Effector CD4-positive, alpha-beta T cell (primary cell): Measurements from ENCODE around the gene CSHL1.
"Not testable (repeated sequence)": the region's sequence is repeated elsewhere in the genome, so short reads cannot be mapped to it uniquely, and the experiment has no call there.

Source experiments
- DNase-seq: peaks from one replicate; pipeline ENCODE4 v3.0.0-alpha.2; 2020

CSHL1 gene

DNA sequence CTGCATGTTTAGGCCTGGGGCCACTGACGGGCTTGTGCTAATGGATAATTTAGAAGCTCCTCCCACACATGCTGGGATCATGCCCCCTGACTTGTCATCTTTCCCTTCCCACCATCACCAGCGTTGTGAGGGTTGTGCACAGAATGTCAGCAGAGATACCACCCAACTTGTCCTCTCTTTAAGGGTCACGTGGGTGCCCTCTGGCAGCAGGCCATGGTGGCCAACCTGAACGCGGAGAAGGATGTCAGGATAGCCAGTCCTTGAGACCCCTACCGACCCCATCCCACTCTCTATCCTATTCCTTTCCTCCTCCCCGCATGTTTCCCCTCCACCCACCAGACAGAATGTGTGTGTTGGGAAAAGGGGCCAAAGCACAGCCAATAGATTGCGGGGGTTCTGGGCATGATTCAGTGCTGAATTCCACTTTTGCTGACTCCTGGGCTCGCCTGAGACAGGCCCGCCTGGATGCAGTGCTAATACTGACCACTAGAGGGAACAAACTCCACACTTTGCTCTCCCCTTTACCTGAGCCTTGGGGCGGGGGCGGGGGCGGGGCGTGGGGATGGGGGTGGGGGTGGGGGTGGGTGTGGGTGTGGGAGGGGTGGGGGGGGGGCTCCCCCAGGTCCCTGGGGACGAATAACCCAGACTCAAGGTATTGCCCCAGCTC is 29.0 kb downstream of the CSHL1 start, which contains the start of gene GH2:
Gene GH2, minus strand, starts transcription at position 10 of the 667 bp plus-strand sequence. CDS start 143 bp downstream, outside the sequence.
- DNase-seq = peak; percentile 47

DNA sequence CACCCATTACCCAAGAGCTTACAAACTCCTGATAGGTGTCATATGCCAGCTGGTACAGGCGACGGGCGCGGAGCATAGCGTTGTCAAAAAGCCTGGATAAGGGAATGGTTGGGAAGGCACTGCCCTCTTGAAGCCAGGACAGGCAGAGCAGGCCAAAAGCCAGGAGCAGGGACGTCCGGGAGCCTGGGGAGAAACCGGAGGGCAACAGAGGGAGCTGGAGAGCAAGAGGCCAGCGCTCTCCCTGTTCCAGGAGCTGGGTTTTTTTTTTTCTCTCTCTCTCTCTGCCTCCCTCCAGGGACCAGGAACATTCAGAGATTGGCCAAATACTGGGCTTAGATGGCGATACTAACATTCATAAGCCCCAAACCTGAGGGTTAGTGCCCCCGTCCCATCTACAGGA is 29.7 kb downstream of the CSHL1 start:
- not testable (repeated sequence) for DNase-seq

DNA sequence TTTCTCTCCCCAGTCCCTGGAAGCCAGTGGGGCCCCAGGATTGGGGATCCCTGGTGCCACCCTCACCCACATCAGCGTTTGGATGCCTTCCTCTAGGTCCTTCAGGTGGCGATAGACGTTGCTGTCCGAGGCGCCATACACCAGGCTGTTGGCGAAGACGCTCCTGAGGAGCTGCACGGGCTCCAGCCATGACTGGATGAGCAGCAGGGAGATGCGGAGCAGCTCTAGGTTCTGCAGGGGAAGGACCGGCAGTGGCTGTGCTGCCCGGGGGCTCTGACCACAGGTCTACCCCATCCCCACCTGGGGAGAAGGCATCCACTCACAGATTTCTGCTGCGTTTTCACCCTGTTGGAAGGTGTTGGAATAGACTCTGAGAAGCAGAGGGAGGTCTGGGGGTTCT is 30.4 kb downstream of the CSHL1 start:
- no peak for DNase-seq

DNA sequence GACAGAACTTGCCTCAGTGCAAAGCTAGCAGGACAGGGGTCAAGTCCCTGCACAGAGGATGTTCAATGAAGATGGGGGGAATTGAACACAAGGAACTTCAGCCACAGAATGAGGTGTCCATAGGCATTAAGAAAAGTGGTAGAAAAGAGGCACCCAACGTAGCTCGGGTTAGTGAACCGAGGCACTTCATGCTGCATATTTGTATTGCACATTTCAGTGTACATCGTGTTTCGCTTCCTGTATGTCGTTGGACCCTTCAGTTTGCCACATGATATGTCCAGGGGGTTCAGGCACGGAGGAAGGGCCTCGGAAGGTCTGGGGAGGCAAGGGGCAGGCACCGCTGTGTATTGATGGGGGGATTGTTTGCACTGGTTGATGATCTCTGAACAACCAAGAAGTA is 32.6 kb downstream of the CSHL1 start:
- not testable (repeated sequence) for DNase-seq

DNA sequence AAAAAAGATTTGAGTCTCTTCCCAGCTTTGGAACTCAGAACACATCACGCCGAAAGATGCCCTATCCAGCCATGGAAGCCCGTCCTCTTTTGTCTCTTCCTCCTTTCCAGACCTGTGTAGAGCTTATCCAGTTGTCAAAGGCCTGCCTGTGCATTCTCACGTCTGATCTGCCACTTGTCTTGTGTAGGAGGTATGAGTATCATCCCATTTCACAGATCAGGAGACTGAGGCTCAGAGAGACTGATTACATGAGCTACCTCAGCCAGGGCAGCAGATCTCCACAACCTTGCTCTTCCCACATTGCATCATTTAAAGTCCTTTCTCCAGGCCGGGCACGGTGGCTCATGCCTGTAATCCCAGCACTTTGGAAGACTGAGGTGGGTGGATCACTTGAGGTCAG is 36.4 kb downstream of the CSHL1 start:
- not testable (repeated sequence) for DNase-seq

DNA sequence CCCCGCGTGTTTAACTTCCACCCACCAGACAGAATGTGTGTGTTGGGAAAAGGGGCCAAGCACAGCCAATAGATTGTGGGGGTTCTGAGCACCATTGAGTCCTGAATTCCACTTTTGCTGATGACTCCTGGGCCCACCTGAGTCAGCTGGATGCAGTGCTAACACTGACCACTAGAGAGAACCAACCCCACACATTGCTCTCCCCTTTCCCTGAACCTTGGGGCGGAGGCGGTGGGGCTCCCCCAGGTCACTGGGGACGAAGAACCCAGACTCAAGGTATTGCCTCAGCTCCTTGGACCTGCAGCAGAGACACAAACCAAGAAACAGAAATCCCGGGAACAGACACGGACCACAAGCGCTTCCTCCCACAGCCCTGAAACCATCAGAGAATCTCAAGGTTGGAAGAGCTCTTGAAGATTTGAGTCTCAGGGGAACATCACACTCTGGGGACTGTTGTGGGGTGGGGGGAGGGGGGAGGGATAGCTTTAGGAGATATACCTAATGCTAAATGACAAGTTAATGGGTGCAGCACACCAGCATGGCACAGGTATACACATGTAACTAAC is 36.9 kb downstream of the CSHL1 start:
- DNase-seq = not testable (repeated sequence)

DNA sequence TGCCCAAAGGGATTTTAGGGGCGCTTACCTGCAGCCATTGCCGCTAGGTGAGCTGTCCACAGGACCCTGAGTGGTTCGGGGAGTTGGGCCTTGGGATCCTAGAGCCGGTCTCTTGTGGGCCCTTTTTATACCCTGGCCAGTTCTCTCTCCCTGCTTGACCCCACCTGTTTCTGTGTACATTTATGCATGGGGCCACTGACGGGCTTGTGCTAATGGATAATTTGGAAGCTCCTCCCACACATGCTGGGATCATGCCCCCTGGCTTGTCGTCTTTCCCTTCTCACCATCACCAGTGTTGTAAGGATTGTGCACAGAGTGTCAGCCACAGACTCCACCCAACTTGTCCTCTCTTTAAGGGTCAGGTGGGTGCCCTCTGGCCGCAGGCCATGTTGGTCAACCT is 37.5 kb downstream of the CSHL1 start, which contains the start of gene CSH2:
Gene CSH2, minus strand, starts transcription at position 101 of the 400 bp plus-strand sequence. Its CDS starts 63 bp downstream, at position 38.
- not testable (repeated sequence) for DNase-seq

DNA sequence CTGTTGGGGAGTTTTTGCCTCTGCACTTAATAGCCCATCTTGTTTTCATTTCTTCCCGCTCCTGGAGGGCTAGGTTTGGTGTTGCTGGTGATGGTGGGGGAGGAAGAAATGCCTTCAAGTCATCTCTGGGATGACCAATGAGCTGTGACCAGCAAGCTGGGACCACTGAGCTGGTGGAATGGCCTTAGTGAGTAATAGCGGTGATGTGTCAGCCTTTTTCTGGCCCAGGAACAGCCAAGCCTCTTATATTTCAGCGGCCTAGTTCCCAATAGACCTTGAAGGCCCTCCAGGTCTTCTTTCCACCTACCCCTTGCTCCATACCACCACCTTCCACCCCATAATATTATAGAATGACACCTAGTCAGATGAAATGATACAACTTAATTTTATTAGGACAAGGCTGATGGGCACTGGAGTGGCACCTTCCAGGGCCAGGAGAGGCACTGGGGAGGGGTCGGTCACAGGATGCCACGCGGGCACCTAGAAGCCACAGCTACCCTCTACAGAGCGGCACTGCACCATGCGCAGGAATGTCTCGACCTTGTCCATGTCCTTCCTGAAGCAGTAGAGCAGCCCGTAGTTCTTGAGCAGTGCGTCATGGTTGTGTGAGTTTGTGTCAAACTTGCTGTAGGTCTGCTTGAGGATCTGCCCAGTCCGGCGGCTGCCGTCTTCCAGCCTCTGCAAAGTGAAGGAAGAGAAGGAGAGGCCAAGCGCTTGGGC is 39.3 kb downstream of the CSHL1 start:
- not testable (repeated sequence) for DNase-seq

DNA sequence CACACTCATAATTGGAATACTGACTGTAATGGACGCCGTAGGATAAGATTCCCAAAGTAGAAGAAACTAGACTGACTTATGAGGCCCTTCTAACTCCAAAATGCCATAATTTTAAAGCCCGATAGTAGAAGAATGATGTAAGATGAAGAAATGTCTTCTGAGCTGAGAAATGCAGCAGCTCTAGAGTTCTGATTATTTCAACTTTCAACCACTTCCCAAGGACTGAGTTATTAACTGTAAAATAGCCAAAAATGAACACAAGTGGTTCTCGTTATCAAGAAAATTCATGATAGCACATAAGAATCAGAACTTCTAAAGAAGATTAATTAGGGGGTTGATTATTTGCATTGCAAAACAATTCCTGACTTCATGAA is 40.8 kb downstream of the CSHL1 start:
- not testable (repeated sequence) for DNase-seq

DNA sequence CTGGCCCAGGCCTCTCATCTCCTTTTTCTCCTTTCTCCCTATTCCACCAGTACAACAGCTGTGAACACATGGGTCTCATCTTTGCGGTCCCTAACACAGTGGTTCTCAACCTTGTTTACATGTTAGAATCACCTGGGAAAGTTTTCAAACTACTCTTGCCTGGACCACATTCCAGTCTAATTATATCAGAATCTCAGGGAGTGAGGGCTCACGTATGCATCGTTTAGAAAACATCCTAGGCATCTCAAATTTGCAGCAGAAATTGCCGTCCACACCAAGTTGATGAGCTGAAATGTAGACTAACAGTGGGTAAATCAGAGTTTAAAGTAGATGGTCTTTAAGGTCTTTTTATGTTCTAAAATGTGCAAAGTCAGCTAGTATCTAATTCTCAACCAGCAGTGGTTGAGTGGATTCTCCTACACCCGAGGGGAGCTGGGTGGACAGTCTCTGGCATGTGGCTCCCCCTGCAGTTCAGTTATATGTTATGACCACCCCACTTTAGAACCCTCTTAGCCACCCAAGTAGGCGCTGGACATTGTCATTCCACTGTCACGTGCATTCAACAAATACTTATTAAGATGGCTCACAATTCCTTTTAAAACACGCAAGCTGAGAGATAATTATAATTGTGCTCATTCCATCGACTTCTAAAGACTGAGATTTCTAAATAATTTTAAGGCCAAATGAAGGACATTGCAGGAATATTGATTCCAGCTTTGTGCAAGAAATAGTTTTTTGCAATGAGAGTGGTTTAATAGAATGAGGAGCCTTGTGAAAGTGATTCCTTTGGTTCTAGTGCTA is 41.4 kb downstream of the CSHL1 start:
- DNase-seq = not testable (repeated sequence)

DNA sequence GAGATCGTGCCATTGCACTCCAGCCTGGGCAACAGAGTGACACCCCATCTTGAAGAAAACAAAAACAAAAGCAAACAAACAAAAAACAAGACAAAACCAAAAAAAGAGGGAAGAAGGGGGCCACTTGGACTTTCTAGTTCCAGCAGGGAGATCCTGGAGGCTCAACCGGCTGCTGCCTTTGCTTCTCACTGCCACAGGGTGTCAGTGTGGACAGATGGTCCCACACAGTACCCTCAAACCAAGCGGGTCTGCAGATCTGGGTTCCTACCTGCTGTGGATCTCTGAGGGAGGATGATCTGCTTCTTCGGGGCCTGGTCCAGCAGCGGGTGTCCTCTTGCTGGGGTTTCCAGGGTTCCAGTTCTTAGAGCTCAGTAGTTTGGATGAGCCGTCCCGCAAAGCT is 44.4 kb downstream of the CSHL1 start:
- DNase-seq = not testable (repeated sequence)
